A673 (cell line): ENCODE measurements around the gene MRPS2.

Experiments used
- EZH2 ChIP-seq: fragments of 200-600 bp; sonication (generic); IDR thresholded peaks from 2 replicates; pipeline ENCODE4 v1.6.1; 2017; ENCODE audit warnings: borderline replicate concordance, low read depth, mild to moderate bottlenecking, mixed read lengths, antibody characterized with exemption, low read length; ENCODE audit not compliant: poor library complexity, severe bottlenecking
- TF ChIP-seq, protein P1 (sequence below): fragments of 300-800, 200-600 bp; sonication (generic); conservative IDR thresholded peaks from 2 replicates; pipeline ENCODE4 v1.5.1; 2017; ENCODE audit warnings: low read depth, mild to moderate bottlenecking, antibody characterized with exemption, low read length, moderate library complexity, mixed read lengths

- TF ChIP-seq, protein P1, sequence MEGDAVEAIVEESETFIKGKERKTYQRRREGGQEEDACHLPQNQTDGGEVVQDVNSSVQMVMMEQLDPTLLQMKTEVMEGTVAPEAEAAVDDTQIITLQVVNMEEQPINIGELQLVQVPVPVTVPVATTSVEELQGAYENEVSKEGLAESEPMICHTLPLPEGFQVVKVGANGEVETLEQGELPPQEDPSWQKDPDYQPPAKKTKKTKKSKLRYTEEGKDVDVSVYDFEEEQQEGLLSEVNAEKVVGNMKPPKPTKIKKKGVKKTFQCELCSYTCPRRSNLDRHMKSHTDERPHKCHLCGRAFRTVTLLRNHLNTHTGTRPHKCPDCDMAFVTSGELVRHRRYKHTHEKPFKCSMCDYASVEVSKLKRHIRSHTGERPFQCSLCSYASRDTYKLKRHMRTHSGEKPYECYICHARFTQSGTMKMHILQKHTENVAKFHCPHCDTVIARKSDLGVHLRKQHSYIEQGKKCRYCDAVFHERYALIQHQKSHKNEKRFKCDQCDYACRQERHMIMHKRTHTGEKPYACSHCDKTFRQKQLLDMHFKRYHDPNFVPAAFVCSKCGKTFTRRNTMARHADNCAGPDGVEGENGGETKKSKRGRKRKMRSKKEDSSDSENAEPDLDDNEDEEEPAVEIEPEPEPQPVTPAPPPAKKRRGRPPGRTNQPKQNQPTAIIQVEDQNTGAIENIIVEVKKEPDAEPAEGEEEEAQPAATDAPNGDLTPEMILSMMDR = no peak
- no peak for TF ChIP-seq EZH2
These were observed 5.1 kb downstream of the MRPS2 start for GRCh38 chr9:135505406-135506187.
